Choroid plexus epithelial cell (primary cell): ENCODE results near the gene RPTOR.
A peak's percentile ranks its signal among the peaks of the same experiment; 100 is the strongest.

Experiments
- DNase-seq: peaks from one replicate; pipeline ENCODE4 v3.0.0-alpha.2; 2010; ENCODE audit warnings: low read depth
- H3K4me3 ChIP-seq: 2 replicates; pipeline ENCODE4 v1.5.1; 2011; ENCODE audit warnings: low read depth, mild to moderate bottlenecking, control low read depth, low read length, moderate library complexity
- CTCF ChIP-seq: conservative IDR thresholded peaks from 2 replicates; pipeline ENCODE4 v1.5.1; 2011; ENCODE audit warnings: low read depth, mild to moderate bottlenecking, control low read depth, inconsistent platforms, low read length, moderate library complexity

The RPTOR gene

GRCh38 chr17:80892019-80892855, 347.6 kb downstream of the RPTOR start:
- DNase-seq: peak; percentile 99
- H3K4me3 ChIP-seq: no peak overlapping the region
- no peak for TF ChIP-seq CTCF

- no peak for TF ChIP-seq CTCF
- peak; percentile 48 for DNase-seq
- H3K4me3 ChIP-seq: no peak overlapping the region
Observed at GRCh38 chr17:80892900-80893603, 348.4 kb downstream of the RPTOR start.

GRCh38 chr17:80893604-80894438, 349.2 kb downstream of the RPTOR start:
- no peak overlapping the region for H3K4me3 ChIP-seq
- DNase-seq: no peak
- no peak for TF ChIP-seq CTCF

GRCh38 chr17:80894439-80894721, 349.7 kb downstream of the RPTOR start:
- no peak overlapping the region for H3K4me3 ChIP-seq
- TF ChIP-seq CTCF: peak; percentile 53
- peak; percentile 21 for DNase-seq

GRCh38 chr17:80894726-80895125, 350.1 kb downstream of the RPTOR start:
- no peak for DNase-seq
- H3K4me3 ChIP-seq: no peak overlapping the region
- TF ChIP-seq CTCF: no peak

GRCh38 chr17:80895366-80895765, 350.7 kb downstream of the RPTOR start:
- no peak for DNase-seq
- no peak for TF ChIP-seq CTCF
- no peak overlapping the region for H3K4me3 ChIP-seq
